Endothelial cell of umbilical vein (primary cell): Measurements from ENCODE around the gene EML3. TPM values are rescaled to one million over a fixed set of nuclear protein-coding genes. Genes with fewer than 3 reads are reported as not detected.

Experiments used
- BruUV-seq: library from RNA; stranded (reverse); fragments of 400-500 nt; replicated peaks from 2 replicates; lab custom pipeline; 2021; lab: Mats Ljungman, UMichigan
- CTCF ChIA-PET: fragments of 300-600, 350-600 bp; sonication (Branson Sonifier 250); formaldehyde crosslinking; loops from one replicate; lab custom pipeline; 2021; ENCODE audit warnings: antibody characterized with exemption, inconsistent platforms; lab: Charles Lee
- POLR2A ChIA-PET: fragments of 300-600, 350-600 bp; sonication (Branson Sonifier 250); formaldehyde crosslinking; loops from one replicate; lab custom pipeline; 2021; ENCODE audit warnings: antibody characterized with exemption, inconsistent platforms; lab: Charles Lee
- DNase-seq: peaks from one replicate; pipeline ENCODE4 v3.0.0-alpha.2; 2011; ENCODE audit warnings: low read depth, low spot score
- FAIRE-seq: peaks from 2 replicates; lab custom pipeline; 2011; peaks lifted over from hg19 to GRCh38; lab: Jason Lieb, UNC
- H2AFZ ChIP-seq: 2 replicates; pipeline ENCODE4 v1.6.0; 2012; ENCODE audit warnings: low read depth, low read length, control low read depth, inconsistent platforms
- H3K27ac ChIP-seq: 2 replicates; pipeline ENCODE4 v1.5.1; 2011; ENCODE audit warnings: low read depth, mild to moderate bottlenecking, control low read depth, low read length, moderate library complexity; ENCODE audit not compliant: insufficient read depth
- H3K27me3 ChIP-seq, 2 experiments: 2 replicates each; pipeline versions ENCODE4 v1.6.0 to v1.6.1; 2011; ENCODE audit warnings: low read length in 2 of 2, mixed read lengths in 1 of 2; ENCODE audit not compliant: control insufficient read depth in 2 of 2, insufficient read depth in 2 of 2
- H3K36me3 ChIP-seq, 2 experiments: 2 replicates in 1 of 2; 3 replicates in 1 of 2; pipeline ENCODE4 v1.5.1; 2011; ENCODE audit warnings: low read length in 2 of 2, mild to moderate bottlenecking in 1 of 2, moderate library complexity in 1 of 2; ENCODE audit not compliant: control insufficient read depth in 2 of 2, insufficient read depth in 2 of 2; ENCODE audit errors: extremely low read depth in 1 of 2
- H3K4me1 ChIP-seq: 3 replicates; pipeline ENCODE4 v1.5.1; 2011; ENCODE audit warnings: mild to moderate bottlenecking, low read length; ENCODE audit not compliant: control insufficient read depth, insufficient read depth; ENCODE audit errors: extremely low read depth
- H3K4me2 ChIP-seq: 2 replicates; pipeline ENCODE4 v1.6.1; 2011; ENCODE audit warnings: low read length, control low read depth, mixed read lengths; ENCODE audit not compliant: insufficient read depth
- H3K4me3 ChIP-seq, 3 experiments: fragments of 200-600 bp in 1 of 3; sonication (generic), shearing (Covaris generic) in 1 of 3; replicated peaks in 1 of 3; 2 replicates each; pipeline ENCODE4 v1.5.1; 2011 to 2016; ENCODE audit warnings: control low read depth in 3 of 3, low read length in 3 of 3, mild to moderate bottlenecking in 2 of 3, inconsistent platforms in 1 of 3, low read depth in 1 of 3, moderate library complexity in 1 of 3; ENCODE audit not compliant: insufficient read depth in 1 of 3
- H3K79me2 ChIP-seq: 2 replicates; pipeline ENCODE4 v1.6.0; 2012; ENCODE audit warnings: low read length, inconsistent platforms; ENCODE audit not compliant: control insufficient read depth, insufficient read depth
- H3K9ac ChIP-seq: replicated peaks from 2 replicates; pipeline ENCODE3; 2011; ENCODE audit warnings: low read length, control low read depth; ENCODE audit not compliant: insufficient read depth; ENCODE audit errors: extremely low read depth
- H3K9me1 ChIP-seq: replicated peaks from 3 replicates; pipeline ENCODE4 v1.6.0; 2011; ENCODE audit warnings: mild to moderate bottlenecking, low read length; ENCODE audit not compliant: control insufficient read depth, insufficient read depth; ENCODE audit errors: extremely low read depth
- H3K9me3 ChIP-seq: replicated peaks from 2 replicates; pipeline ENCODE4 v1.5.1; 2012; ENCODE audit warnings: low read length, inconsistent platforms; ENCODE audit not compliant: control insufficient read depth, insufficient read depth
- H4K20me1 ChIP-seq: replicated peaks from 2 replicates; pipeline ENCODE3; 2011; ENCODE audit warnings: mild to moderate bottlenecking, low read length; ENCODE audit not compliant: control insufficient read depth, insufficient read depth; ENCODE audit errors: extremely low read depth
- EZH2 ChIP-seq: IDR thresholded peaks from 2 replicates; pipeline ENCODE4 v1.6.1; 2012; ENCODE audit warnings: borderline replicate concordance, low read depth, mild to moderate bottlenecking, moderate library complexity, low read length, inconsistent platforms; ENCODE audit not compliant: severe bottlenecking
- FOS ChIP-seq: IDR thresholded peaks from 2 replicates; pipeline ENCODE4 v1.6.1; 2011; ENCODE audit warnings: mild to moderate bottlenecking, low read length, moderate library complexity, borderline replicate concordance; ENCODE audit not compliant: insufficient read depth
- GATA2 ChIP-seq: IDR thresholded peaks from 2 replicates; pipeline ENCODE4 v1.7.0; 2011; ENCODE audit warnings: low read depth, mild to moderate bottlenecking, moderate library complexity, mixed read lengths, low read length; ENCODE audit not compliant: insufficient read length, insufficient read depth
- JUN ChIP-seq: IDR thresholded peaks from 2 replicates; pipeline ENCODE4 v1.6.1; 2011; ENCODE audit warnings: borderline replicate concordance, low read depth; ENCODE audit not compliant: insufficient read length, insufficient read depth
- MYC ChIP-seq: IDR thresholded peaks from one replicate; pipeline ENCODE4 v1.6.1; 2011; ENCODE audit warnings: mild to moderate bottlenecking, low read depth, low read length
- POLR2A ChIP-seq: IDR thresholded peaks from 2 replicates; pipeline ENCODE4 v1.6.1; 2012; ENCODE audit warnings: low read depth, mild to moderate bottlenecking, control low read depth, low read length
- POLR2AphosphoS5 ChIP-seq: IDR thresholded peaks from 2 replicates; pipeline ENCODE4 v1.6.1; 2012; ENCODE audit warnings: low read depth, mild to moderate bottlenecking, control low read depth, low read length, moderate library complexity; ENCODE audit not compliant: insufficient read depth
- dilution Hi-C: fragments of 300-500 bp; cut with MboI; formaldehyde crosslinking; loops from one replicate; pipeline ENCODE4 v1.15.0; 2019; ENCODE audit warnings: low sequenced_read_pairs; ENCODE audit not compliant: extremely low pct_ligation_motif_present
- intact Hi-C: fragments of 100-400 bp; cut with micrococcal nuclease; formaldehyde crosslinking; loops from one replicate; pipeline ENCODE4 v1.10.0; 2022
- polyA plus RNA-seq, 4 experiments: library from polyadenylated mRNA; depleted of rRNA in 3 of 4; stranded (reverse) in 3 of 4; unstranded in 1 of 4; fragments of >200 nt; gene quantifications; 2 replicates each; pipeline versions ENCODE4 v1.2.1 to v1.2.3, GENCODE V29; 2011 to 2012; ENCODE audit warnings: missing spikeins in 1 of 4
- total RNA-seq: library from RNA; stranded (reverse); gene quantifications from 2 replicates; pipeline ENCODE4 v1.2.3, GENCODE V29; 2021

Gene EML3
- total and polyA plus RNA-seq, 2 donors (not counting 3 experiments of a cell fraction or from before 2014, with no cell fraction given) = 75.7 to 101 TPM

- Histone ChIP-seq H3K9me1 (no peaks in the 10 kb centered on the region), H3K9me3 (no peaks in the 10 kb centered on the region), H3K4me3 (no peak overlapping the region), H3K27ac (peak overlapping the region; percentile 56), H3K79me2 (peaks cover 16% of the 10 kb centered on the region), H3K9ac (no peak overlapping the region), H3K27me3 (no peaks in the 10 kb centered on the region), H2AFZ (no peak overlapping the region), H4K20me1 (no peaks in the 10 kb centered on the region), H3K36me3 (peaks cover 15% of the 10 kb centered on the region in 2 experiments), H3K4me2 (peak overlapping the region; percentile 2), H3K4me1 (peaks cover 68% of the 10 kb centered on the region)
- CTCF ChIA-PET = interaction anchor here (0.8 to 15.7 kb wide), 9 partner anchors 11 to 163 kb away, joined by 3 to 376 read pairs (median 3); partner anchors contain the start of genes AHNAK and B3GAT3
- no TSS peak for BruUV-seq
- POLR2A ChIA-PET = interaction anchor here (1.3 to 3.8 kb wide), 3 partner anchors 17 to 162 kb away, joined by 4 to 13 read pairs (median 5); partner anchors contain the start of genes C11orf98, CSKMT and EEF1G
- TF ChIP-seq POLR2A (no peak), JUN (no peak), MYC (no peak), GATA2 (no peak), EZH2 (no peak), FOS (no peak), POLR2AphosphoS5 (no peak)
- intact Hi-C loops (loop anchor here (1.0 kb wide), 1 partner anchor 11 kb away; the partner anchor contains the start of gene AHNAK), dilution Hi-C loops (no loop called here)
- DNase-seq = no peak
- FAIRE-seq = peak; percentile 67
Measured at GRCh38 chr11:62556875-62557631, 55.5 kb downstream of the EML3 start.
